Esophagus muscularis mucosa (tissue), 3 donors: Measurements from ENCODE around the gene KDELR1.

Source experiments
- POLR2A ChIP-seq: fragments of 450-650 bp; IDR thresholded peaks from one replicate; pipeline ENCODE4 v1.6.1; 2017; ENCODE audit warnings: antibody characterized with exemption, moderate library complexity, mild to moderate bottlenecking, low read depth
- POLR2AphosphoS5 ChIP-seq, 2 donors: sonication (generic); formaldehyde crosslinking; IDR thresholded peaks; one replicate each; pipeline ENCODE4 v1.6.1; 2017; ENCODE audit warnings: antibody characterized with exemption in 2 of 2
- TF ChIP-seq, protein P1 (sequence below), 3 experiments: fragments of 200-600 bp in 2 of 3; fragments of 450-650 bp in 1 of 3; sonication (generic) in 2 of 3; IDR thresholded peaks; one replicate each; pipeline ENCODE4 v1.5.1; 2017 to 2019; ENCODE audit warnings: antibody characterized with exemption in 3 of 3, mild to moderate bottlenecking in 2 of 3, moderate library complexity in 1 of 3

DNA sequence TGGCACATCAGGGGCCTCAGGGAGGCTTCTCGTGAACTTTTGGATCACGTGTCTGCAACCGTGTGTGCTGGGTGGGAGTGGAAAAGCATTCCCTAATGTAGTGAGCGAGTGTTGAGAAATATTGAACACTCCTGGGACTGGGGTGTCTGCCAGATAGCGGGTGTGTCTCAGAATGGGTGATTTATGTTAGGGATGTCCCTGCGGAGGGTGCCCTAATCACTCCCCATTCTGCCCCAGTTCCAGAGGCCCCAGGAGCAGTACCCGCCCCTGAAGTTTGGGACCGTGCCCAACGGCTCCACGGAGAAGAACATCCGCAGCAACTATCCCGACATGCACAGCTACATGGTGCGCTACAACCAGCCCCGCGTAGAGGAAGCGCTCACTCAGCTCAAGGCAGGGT, 30.2 kb upstream of the KDELR1 start:
- TF ChIP-seq, protein P1, sequence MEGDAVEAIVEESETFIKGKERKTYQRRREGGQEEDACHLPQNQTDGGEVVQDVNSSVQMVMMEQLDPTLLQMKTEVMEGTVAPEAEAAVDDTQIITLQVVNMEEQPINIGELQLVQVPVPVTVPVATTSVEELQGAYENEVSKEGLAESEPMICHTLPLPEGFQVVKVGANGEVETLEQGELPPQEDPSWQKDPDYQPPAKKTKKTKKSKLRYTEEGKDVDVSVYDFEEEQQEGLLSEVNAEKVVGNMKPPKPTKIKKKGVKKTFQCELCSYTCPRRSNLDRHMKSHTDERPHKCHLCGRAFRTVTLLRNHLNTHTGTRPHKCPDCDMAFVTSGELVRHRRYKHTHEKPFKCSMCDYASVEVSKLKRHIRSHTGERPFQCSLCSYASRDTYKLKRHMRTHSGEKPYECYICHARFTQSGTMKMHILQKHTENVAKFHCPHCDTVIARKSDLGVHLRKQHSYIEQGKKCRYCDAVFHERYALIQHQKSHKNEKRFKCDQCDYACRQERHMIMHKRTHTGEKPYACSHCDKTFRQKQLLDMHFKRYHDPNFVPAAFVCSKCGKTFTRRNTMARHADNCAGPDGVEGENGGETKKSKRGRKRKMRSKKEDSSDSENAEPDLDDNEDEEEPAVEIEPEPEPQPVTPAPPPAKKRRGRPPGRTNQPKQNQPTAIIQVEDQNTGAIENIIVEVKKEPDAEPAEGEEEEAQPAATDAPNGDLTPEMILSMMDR (IDR thresholded peaks at IDR 0.05), result no peak
- TF ChIP-seq POLR2A (no peak), POLR2AphosphoS5 (IDR thresholded peaks at IDR 0.05) (no peak)
